B cell (primary cell): Measurements from ENCODE around the gene DHDH. TPM values are rescaled to one million over a fixed set of nuclear protein-coding genes. Genes with fewer than 3 reads are reported as not detected.
A peak's percentile ranks its signal among the peaks of the same experiment; 100 is the strongest.

Experiments used
- ATAC-seq: fragments of 200-7000 bp; cut with Tn5 transposase; one replicate; pipeline ENCODE4 v1.10.0; 2021; ENCODE audit warnings: low read depth, mild to moderate bottlenecking, moderate number of reproducible peaks, moderate library complexity
- CTCF ChIA-PET: fragments of 350-600 bp; sonication (Branson Sonifier 250); formaldehyde crosslinking; loops from one replicate; lab custom pipeline; 2021; ENCODE audit warnings: antibody characterized with exemption, inconsistent platforms; lab: Charles Lee
- POLR2A ChIA-PET: fragments of 350-600 bp; sonication (Branson Sonifier 250); formaldehyde crosslinking; loops from one replicate; lab custom pipeline; 2021; ENCODE audit warnings: antibody characterized with exemption; lab: Charles Lee
- DNase-seq: peaks from one replicate; pipeline ENCODE4 v3.0.0; 2013
- H2AFZ ChIP-seq: 2 replicates; pipeline ENCODE4 v1.6.1; 2012; ENCODE audit warnings: mild to moderate bottlenecking, low read depth, low read length; ENCODE audit not compliant: insufficient read depth, poor library complexity, severe bottlenecking
- H3K27ac ChIP-seq, 2 donors: 1 replicate in 1 of 2; 2 replicates in 1 of 2; pipeline ENCODE4 v1.5.1; 2012 to 2013; ENCODE audit warnings: low read length in 2 of 2, mild to moderate bottlenecking in 2 of 2, moderate library complexity in 1 of 2
- H3K27me3 ChIP-seq, 4 experiments: fragments of 200-600 bp in 1 of 4; sonication (generic) in 1 of 4; replicated peaks in 1 of 4; 1 replicate in 2 of 4; 2 replicates in 2 of 4; pipeline versions ENCODE4 v1.6.1 to v1.7.0; 2013 to 2016; ENCODE audit warnings: low read length in 3 of 4, mild to moderate bottlenecking in 2 of 4, mixed read lengths in 1 of 4, moderate library complexity in 1 of 4; ENCODE audit not compliant: insufficient read depth in 4 of 4, control insufficient read depth in 3 of 4; ENCODE audit errors: control extremely low read depth in 1 of 4
- H3K36me3 ChIP-seq, 2 experiments: replicated peaks in 1 of 2; 1 replicate in 1 of 2; 2 replicates in 1 of 2; pipeline versions ENCODE4 v1.6.1 to v1.7.1; 2013; ENCODE audit warnings: low read length in 1 of 2; ENCODE audit not compliant: insufficient read depth in 2 of 2, control insufficient read depth in 1 of 2; ENCODE audit errors: control extremely low read depth in 1 of 2, extremely low read depth in 1 of 2
- H3K4me1 ChIP-seq, 2 donors: fragments of 200-600 bp in 1 of 2; sonication (generic) in 1 of 2; 1 replicate in 1 of 2; 2 replicates in 1 of 2; pipeline versions ENCODE4 v1.5.1 to v1.6.1; 2013 to 2017; ENCODE audit warnings: low read length in 2 of 2; ENCODE audit not compliant: control insufficient read depth in 2 of 2, insufficient read depth in 2 of 2
- H3K4me2 ChIP-seq: replicated peaks from 2 replicates; pipeline ENCODE3; 2012; ENCODE audit warnings: mild to moderate bottlenecking, low read depth, low read length; ENCODE audit not compliant: poor library complexity, severe bottlenecking
- H3K4me3 ChIP-seq, 5 experiments: fragments of 200-600 bp in 1 of 5; sonication (generic) in 1 of 5; 1 replicate in 3 of 5; 2 replicates in 2 of 5; pipeline versions ENCODE4 v1.5.1 to v1.7.0; 2011 to 2016; ENCODE audit warnings: low read length in 4 of 5, mild to moderate bottlenecking in 4 of 5, low read depth in 2 of 5, control low read depth in 1 of 5, moderate library complexity in 1 of 5; ENCODE audit not compliant: insufficient read depth in 1 of 5; ENCODE audit errors: control extremely low read depth in 1 of 5, extremely low read depth in 1 of 5
- H3K79me2 ChIP-seq: fragments of 200-600 bp; sonication (generic); one replicate; pipeline ENCODE4 v1.6.0; 2016; ENCODE audit warnings: low read length; ENCODE audit not compliant: control insufficient read depth, insufficient read depth
- H3K9ac ChIP-seq: fragments of 200-600 bp; sonication (generic); 2 replicates; pipeline ENCODE4 v1.6.1; 2017; ENCODE audit warnings: mild to moderate bottlenecking, low read length, moderate library complexity
- H3K9me3 ChIP-seq, 3 donors: one replicate each; pipeline versions ENCODE4 v1.6.1 to v1.7.1; 2013; ENCODE audit warnings: low read length in 2 of 3; ENCODE audit not compliant: control insufficient read depth in 2 of 3, insufficient read depth in 1 of 3; ENCODE audit errors: control extremely low read depth in 1 of 3
- H4K20me1 ChIP-seq: 2 replicates; pipeline ENCODE4 v1.6.0; 2012; ENCODE audit warnings: mild to moderate bottlenecking, low read length; ENCODE audit not compliant: insufficient read depth, control insufficient read depth, poor library complexity, severe bottlenecking
- H3K27ac Mint-ChIP-seq: one replicate; pipeline ENCODE4 v1.8.0; 2021; ENCODE audit warnings: mixed read lengths
- H3K27me3 Mint-ChIP-seq: one replicate; pipeline ENCODE4 v1.8.0; 2021; ENCODE audit warnings: mixed read lengths
- H3K4me1 Mint-ChIP-seq: one replicate; pipeline ENCODE4 v1.8.0; 2021; ENCODE audit warnings: mixed read lengths
- H3K4me3 Mint-ChIP-seq: one replicate; pipeline ENCODE4 v1.8.0; 2021; ENCODE audit warnings: mixed read lengths
- H3K9me3 Mint-ChIP-seq: one replicate; pipeline ENCODE4 v1.8.0; 2022; ENCODE audit warnings: mixed read lengths; ENCODE audit not compliant: insufficient read depth
- EZH2 ChIP-seq: IDR thresholded peaks from 2 replicates; pipeline ENCODE4 v1.6.1; 2012; ENCODE audit warnings: borderline replicate concordance, low read depth, mild to moderate bottlenecking, moderate library complexity, low read length; ENCODE audit not compliant: insufficient read depth, poor library complexity, severe bottlenecking
- WGBS: methylation state at CpG from one replicate; pipeline ENCODE4 v1.1.5; 2013; ENCODE audit warnings: missing lambda C conversion rate; ENCODE audit not compliant: insufficient coverage; 5-methylcytosine and 5-hydroxymethylcytosine counted together
- intact Hi-C: fragments of 100-400 bp; cut with micrococcal nuclease; formaldehyde crosslinking; loops from one replicate; pipeline ENCODE4 v1.10.0; 2022
- polyA plus RNA-seq: library from polyadenylated mRNA; depleted of rRNA; stranded (reverse); fragments of >200 nt; gene quantifications from 2 replicates; pipeline ENCODE4 v1.2.3, GENCODE V29; 2012
- total RNA-seq, 2 donors: library from RNA; stranded (reverse); fragments of 120-200 nt in 1 of 2; gene quantifications; 1 replicate in 1 of 2; 2 replicates in 1 of 2; pipeline versions ENCODE4 v1.2.3 to v1.2.4, GENCODE V29; 2013 to 2022
- TF ChIP-seq, protein P1 (sequence below): fragments of 200-600 bp; IDR thresholded peaks from one replicate; pipeline ENCODE4 v1.8.0; 2022; ENCODE audit warnings: antibody characterized with exemption, mild to moderate bottlenecking

Gene DHDH
- total and polyA plus RNA-seq, 2 donors (not counting 1 experiment from before 2014, with no cell fraction given): 0.64 to 0.82 TPM

- ChIA-PET POLR2A (interaction anchor here (0.6 to 1.9 kb wide), 8 partner anchors 24 to 262 kb away, joined by 3 to 7 read pairs (median 4); partner anchors contain the start of genes BAX, DBP, FTL and GYS1), CTCF (interaction anchor here (1.0 to 2.9 kb wide), 7 partner anchors 18 to 112 kb away, joined by 3 to 12 read pairs (median 3); no protein-coding TSS in a partner anchor)
- WGBS: under 1% methylated on average over 25 of the region's 34 CpGs
- H3K27me3 Mint-ChIP-seq: peaks cover 11% of the 10 kb centered on the region
- Histone ChIP-seq H3K79me2 (peaks cover 34% of the 10 kb centered on the region), H4K20me1 (peaks cover 8% of the 10 kb centered on the region), H3K27ac (peak within 1 kb of the TSS; percentile 61 to 83), H3K9me3 (peaks cover 0 to 7% (median 0%) of the 10 kb centered on the region in 3 donors), H3K4me2 (peak within 1 kb of the TSS; percentile 92), H3K27me3 (peaks cover 0 to 25% (median 6%) of the 10 kb centered on the region in 4 experiments), H3K4me1 (peaks cover 18 to 35% of the 10 kb centered on the region in 2 donors), H2AFZ (peak within 1 kb of the TSS; percentile 98), H3K36me3 (peaks cover 4 to 9% of the 10 kb centered on the region in 2 experiments), H3K4me3 (peak within 1 kb of the TSS; percentile 62 to 95 (median 82)), H3K9ac (peak within 1 kb of the TSS; percentile 93)
- H3K4me1 Mint-ChIP-seq: peaks cover 31% of the 10 kb centered on the region
- DNase-seq (peak; percentile 96), ATAC-seq (peak; percentile 99)
- no peaks in the 10 kb centered on the region for H3K9me3 Mint-ChIP-seq
- intact Hi-C loops: loop anchor here (1.0 to 2.0 kb wide), 7 partner anchors 24 to 186 kb away; partner anchors contain the start of genes BAX, DHDH, FTL and GYS1
- H3K27ac Mint-ChIP-seq: peak within 1 kb of the TSS; percentile 91
- TF ChIP-seq, protein P1, sequence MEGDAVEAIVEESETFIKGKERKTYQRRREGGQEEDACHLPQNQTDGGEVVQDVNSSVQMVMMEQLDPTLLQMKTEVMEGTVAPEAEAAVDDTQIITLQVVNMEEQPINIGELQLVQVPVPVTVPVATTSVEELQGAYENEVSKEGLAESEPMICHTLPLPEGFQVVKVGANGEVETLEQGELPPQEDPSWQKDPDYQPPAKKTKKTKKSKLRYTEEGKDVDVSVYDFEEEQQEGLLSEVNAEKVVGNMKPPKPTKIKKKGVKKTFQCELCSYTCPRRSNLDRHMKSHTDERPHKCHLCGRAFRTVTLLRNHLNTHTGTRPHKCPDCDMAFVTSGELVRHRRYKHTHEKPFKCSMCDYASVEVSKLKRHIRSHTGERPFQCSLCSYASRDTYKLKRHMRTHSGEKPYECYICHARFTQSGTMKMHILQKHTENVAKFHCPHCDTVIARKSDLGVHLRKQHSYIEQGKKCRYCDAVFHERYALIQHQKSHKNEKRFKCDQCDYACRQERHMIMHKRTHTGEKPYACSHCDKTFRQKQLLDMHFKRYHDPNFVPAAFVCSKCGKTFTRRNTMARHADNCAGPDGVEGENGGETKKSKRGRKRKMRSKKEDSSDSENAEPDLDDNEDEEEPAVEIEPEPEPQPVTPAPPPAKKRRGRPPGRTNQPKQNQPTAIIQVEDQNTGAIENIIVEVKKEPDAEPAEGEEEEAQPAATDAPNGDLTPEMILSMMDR: no peak
- TF ChIP-seq EZH2: no peak
- H3K4me3 Mint-ChIP-seq: peak within 1 kb of the TSS; percentile 96
These were observed 33.6 kb upstream of the DHDH start, which contains the start of gene NUCB1 for GRCh38 chr19:48899781-48900476. TSS of gene NUCB1 (plus strand) at chr19:48900312. CDS start at chr19:48900797, 485 bp downstream.
